ENCODE measurements around the gene PCSK2.
"Not testable (repeated sequence)": the region's sequence is repeated elsewhere in the genome, so short reads cannot be mapped to it uniquely, and the experiment has no call there.

PCSK2 gene, protein sequence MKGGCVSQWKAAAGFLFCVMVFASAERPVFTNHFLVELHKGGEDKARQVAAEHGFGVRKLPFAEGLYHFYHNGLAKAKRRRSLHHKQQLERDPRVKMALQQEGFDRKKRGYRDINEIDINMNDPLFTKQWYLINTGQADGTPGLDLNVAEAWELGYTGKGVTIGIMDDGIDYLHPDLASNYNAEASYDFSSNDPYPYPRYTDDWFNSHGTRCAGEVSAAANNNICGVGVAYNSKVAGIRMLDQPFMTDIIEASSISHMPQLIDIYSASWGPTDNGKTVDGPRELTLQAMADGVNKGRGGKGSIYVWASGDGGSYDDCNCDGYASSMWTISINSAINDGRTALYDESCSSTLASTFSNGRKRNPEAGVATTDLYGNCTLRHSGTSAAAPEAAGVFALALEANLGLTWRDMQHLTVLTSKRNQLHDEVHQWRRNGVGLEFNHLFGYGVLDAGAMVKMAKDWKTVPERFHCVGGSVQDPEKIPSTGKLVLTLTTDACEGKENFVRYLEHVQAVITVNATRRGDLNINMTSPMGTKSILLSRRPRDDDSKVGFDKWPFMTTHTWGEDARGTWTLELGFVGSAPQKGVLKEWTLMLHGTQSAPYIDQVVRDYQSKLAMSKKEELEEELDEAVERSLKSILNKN

GRCh38 chr20:17226410-17227218 lies at the start of gene PCSK2:
TSS of gene PCSK2 (plus strand) at chr20:17227040. CDS start at chr20:17227306, 266 bp downstream.
- DNase-seq (ENCODE audit: low read depth in 3 of 3) = no peak

GRCh38 chr20:17177341-17177740 lies 49.5 kb upstream of the PCSK2 start:
- no peak for DNase-seq (ENCODE audit: low read depth in 3 of 3)

GRCh38 chr20:17179840-17180239 lies 47.0 kb upstream of the PCSK2 start:
- no peak for DNase-seq (ENCODE audit: low read depth in 3 of 3)

DNA sequence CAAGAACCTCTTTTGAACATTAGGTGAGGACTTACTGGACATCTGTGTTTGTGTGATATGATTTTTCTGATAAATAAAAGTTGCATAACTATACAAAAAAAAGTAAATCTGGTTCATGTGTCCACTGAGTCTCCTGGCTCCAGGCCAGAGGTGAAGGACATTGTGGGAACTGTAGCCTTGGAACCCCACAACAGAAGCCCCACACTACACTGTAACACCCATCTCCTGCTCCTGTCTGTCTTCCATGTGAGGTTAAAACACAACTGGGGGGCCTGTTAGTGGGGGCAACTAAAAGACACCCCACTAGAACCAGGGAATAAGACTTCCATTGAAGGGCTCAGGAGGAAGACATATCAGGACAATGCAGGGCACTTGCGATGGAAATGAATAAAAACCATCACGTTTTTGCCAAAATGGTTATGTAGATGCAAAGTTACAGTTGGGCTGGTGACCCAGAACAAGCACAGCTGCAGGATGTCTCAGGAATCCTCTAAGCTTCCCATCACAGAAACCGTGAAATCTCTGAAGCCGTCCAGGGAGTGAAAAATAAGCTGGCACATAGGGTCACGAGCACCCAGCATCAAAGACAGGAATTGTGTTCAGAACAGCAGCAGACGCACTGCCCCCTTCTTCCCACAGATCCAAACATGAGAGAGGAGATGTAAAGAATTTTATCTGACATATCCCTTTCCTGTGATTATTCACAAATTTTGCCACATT lies 36.7 kb upstream of the PCSK2 start:
- no peak for DNase-seq (ENCODE audit: low read depth in 3 of 3)

DNA sequence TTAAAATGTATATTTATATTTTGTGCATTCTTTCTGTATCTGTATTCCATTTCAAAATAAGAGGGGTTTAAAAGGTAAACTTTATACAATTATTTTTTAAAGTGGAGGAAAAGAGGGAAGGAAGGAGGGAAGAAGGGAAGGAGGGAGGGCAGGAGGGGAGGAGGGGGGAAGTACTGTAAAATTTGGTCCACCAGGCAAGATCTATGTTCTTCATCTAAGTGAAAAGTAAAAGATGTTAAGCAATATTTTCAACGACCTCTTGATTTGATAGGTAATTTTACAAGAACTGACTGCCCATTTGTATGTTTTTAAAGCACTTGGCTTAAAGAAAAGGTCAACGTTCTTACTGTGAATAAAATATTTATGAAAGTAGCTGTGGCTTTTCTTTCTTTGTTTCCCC lies 29.8 kb upstream of the PCSK2 start:
- no peak for DNase-seq (ENCODE audit: low read depth in 3 of 3)

DNA sequence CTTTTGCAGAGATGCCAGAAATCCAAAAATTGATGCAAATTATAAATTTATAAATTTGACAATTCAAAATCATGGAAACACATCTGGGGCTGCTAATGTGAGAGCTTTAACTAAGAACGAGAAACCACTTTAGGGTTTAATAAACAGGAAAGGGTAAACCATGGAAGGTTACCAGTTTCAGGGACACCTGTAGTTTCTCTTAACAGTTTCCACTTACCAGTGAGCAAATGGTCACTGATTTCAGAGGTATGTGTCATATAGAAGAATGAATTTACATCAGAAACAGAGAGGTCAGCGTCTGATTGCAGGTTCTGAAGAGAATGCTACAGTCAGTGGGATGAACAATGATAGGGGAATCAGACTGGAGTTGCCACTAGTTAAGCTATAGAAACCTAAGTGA lies 24.8 kb upstream of the PCSK2 start:
- DNase-seq (ENCODE audit: low read depth in 3 of 3) = no peak

DNA sequence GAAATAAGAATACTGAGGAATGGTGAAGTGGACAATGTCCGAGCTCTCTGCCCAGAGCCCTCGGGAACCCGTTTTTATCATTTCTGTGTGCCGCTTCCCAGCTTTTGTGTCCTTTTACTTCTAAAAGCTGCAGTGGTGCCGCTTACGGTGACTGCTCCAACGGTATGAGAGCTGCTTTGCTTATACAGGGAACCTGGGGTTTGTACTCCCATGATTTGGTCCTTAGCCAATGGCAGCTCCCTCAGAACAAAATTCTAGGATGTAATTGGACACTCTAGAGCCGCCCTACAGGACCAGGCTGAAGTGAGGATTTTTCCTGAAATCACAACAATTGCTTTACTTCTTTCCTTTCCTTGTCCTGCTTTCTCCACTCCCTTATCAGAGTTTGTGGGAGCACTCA lies 24.2 kb upstream of the PCSK2 start:
- no peak for DNase-seq (ENCODE audit: low read depth in 3 of 3)

GRCh38 chr20:17205084-17205813 lies 21.6 kb upstream of the PCSK2 start:
- DNase-seq (ENCODE audit: low read depth in 3 of 3) = no peak

DNA sequence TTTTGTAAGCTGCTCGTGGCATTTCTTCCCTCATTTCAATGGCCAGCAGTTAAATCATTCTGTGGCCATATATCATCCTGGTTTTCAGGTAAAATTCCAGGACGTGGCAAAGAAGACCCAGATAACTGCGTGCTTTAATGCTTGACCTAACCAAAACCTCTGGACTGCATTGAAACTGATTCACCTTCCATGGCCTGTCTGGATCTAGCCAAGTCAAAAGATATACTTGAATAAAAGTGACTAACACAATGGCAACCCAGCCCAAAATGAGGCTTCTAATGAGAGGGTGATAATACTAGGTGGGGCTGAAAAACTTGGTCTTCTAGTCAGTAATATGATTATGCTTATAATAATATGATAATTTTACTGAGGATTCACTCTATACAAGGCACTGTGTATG lies 16.5 kb upstream of the PCSK2 start:
- no peak for DNase-seq (ENCODE audit: low read depth in 3 of 3)

DNA sequence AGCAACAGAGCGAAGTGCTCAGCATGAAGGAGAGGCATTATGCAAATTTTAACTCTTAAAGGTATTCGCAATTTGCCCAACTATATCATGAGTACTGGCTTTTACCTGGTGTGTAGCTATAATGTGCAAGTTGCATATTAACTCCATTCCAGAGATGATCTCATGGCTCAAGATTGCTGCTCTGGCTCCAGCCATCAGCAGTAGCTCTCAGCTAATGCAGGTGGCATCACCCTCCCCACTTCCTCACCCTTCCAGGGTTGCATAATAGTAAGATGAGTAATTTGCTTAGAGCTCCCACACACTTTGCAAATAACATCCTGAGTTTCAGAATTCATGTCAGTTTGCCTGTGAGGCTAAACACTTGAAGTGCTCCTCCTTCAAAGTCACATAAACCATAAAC lies 15.9 kb upstream of the PCSK2 start:
- no peak for DNase-seq (ENCODE audit: low read depth in 3 of 3)

DNA sequence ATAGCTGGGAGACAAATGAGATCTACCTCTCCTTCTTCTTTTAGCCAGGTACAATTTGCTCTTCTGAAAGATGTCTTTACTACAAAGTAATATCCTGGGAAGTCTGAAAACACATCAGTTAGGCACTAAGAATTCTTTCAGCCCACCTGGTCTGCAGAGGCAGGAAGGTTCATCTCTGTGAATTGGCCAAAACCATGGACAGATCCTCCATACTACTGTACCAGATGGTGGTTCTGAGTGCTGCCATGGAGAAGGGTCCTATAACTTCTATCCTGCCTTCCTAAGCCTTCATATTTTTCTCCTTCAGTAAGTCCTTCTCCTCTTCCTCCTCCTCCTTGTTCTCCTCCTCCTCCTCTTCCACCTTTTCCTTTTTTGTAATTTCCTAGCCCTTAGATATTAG lies 11.7 kb upstream of the PCSK2 start:
- no peak for DNase-seq (ENCODE audit: low read depth in 3 of 3)

DNA sequence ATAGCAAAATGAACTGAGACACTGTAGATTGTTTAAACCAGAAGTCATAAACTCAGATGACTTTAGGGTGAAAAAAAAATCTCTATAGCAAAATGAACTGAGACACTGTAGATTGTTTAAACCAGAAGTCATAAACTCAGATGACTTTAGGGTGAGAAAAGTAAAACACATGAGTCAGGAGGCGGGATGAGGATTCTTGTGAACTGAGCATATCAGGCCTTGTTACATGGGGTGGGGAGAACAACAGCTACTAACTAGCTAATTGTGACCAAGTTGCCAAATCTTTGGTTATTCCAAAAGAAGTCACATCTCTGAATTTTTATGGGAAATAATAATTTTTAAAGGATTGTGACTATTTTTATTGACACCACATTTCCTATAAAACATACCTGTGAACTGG lies 7.0 kb upstream of the PCSK2 start:
- not testable (repeated sequence) for DNase-seq (ENCODE audit: low read depth in 3 of 3)

DNA sequence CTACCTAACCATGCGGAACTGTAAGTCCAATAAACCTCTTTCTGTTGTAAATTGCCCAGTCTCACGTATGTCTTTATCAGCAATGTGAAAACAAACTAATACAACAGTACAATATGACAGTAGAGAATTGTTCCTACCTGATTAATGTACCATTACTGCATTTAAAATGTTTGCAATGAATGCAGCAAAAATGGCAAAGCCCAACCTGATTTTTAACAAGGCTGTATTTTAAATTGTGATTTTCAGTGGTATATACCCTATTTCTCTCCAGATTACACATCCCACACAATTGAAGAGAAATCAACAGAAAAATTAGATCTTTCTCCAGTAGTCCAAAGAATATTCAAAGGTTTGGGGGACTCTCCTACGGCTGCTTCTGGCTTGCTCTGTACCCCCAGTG lies 3.3 kb upstream of the PCSK2 start:
- DNase-seq (ENCODE audit: low read depth in 3 of 3) = no peak

- DNase-seq (ENCODE audit: low read depth in 3 of 3) = no peak
These were observed 910 bp upstream of the PCSK2 start for GRCh38 chr20:17225851-17226409.

GRCh38 chr20:17227219-17227575 lies 357 bp downstream of the PCSK2 start:
- DNase-seq (ENCODE audit: low read depth in 3 of 3) = no peak

GRCh38 chr20:17227669-17228623 lies 1.1 kb downstream of the PCSK2 start:
- no peak for DNase-seq (ENCODE audit: low read depth in 3 of 3)

- no peak for DNase-seq (ENCODE audit: low read depth in 3 of 3)
These were observed 1.8 kb downstream of the PCSK2 start for GRCh38 chr20:17228624-17229061.

GRCh38 chr20:17229256-17229655 lies 2.4 kb downstream of the PCSK2 start:
- no peak for DNase-seq (ENCODE audit: low read depth in 3 of 3)

DNA sequence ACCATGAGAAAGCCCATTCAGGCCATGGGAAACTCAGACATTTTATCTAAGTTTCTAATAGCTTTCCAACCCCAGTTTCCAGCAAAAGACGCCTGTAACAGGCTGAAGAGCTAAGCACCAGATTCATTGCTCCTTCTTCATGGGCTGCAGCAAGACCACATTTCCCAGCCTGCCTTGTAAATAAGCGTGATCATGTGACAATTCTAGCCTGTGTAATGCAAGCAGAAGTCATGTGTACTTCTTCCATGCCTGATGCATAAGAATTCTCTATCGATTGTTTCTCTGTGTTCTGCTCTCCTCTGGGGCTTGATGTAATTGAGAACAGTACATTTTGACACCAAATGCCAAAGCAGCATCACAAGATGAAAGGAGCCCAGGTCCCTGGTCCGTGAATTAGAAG lies 6.8 kb downstream of the PCSK2 start:
- no peak for DNase-seq (ENCODE audit: low read depth in 3 of 3)

DNA sequence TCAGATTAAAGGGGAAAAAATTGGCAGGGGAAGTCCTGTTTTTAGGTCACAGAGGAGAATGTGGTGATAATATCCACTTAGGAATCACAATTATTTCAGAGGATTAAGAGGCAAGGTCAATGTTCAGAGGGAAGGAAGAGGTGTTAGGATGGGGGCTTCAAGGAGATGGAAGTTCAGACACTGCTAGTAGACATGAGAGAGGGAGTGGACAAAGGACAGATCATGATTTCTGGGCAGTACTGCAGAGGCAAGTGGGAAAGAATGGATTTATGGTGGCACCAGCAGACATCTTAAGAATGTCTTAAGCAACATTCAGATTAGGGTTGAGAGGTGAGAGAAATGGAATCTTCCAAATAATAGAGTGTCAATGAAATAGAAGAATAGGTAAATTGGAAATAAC lies 9.9 kb downstream of the PCSK2 start:
- DNase-seq (ENCODE audit: low read depth in 3 of 3) = no peak
